ENCODE measurements around the gene MYCBPAP. TPM values are rescaled to one million over a fixed set of nuclear protein-coding genes. Genes with fewer than 3 reads are reported as not detected.

Gene MYCBPAP
- polyA plus RNA-seq, 2 of the 4 experiments (the other 2 are of a cell fraction), result 0.93 to 2.5 TPM

- Histone ChIP-seq H3K9me3 (no peaks in the 10 kb centered on the region), H3K4me2 (no peak overlapping the region), H3K27ac (peak overlapping the region in 1 of 2 experiments; percentile 54; a peak in 3 of 6 replicates), H3K4me1 (peaks cover 31% of the 10 kb centered on the region), H3K4me3 (no peak overlapping the region)
- ChIA-PET POLR2A (interaction anchor here (0.8 kb wide), 1 partner anchor 157 kb away, joined by 3 read pairs; no protein-coding TSS in a partner anchor), CTCF (interaction anchor here (0.6 to 5.0 kb wide), 43 partner anchors 8 to 666 kb away, joined by 3 to 119 read pairs (median 5); partner anchors contain the start of genes ACSF2, EPN3, LRRC59 and SPATA20)
- FAIRE-seq, result no peak
- no peak; a peak in 1 of 6 replicates for ATAC-seq
- no peak for DNase-seq (ENCODE audit: low read depth in 1 of 2, low spot score in 1 of 2)
- TF ChIP-seq CBX8 (IDR thresholded peaks at IDR 0.05) (no peak), EHF (CRISPR knock-in tag; IDR thresholded peaks at IDR 0.05) (no peak), NPAS2 (CRISPR knock-in tag; IDR thresholded peaks at IDR 0.05; ENCODE audit: borderline replicate concordance) (no peak), KDM1A (IDR thresholded peaks at IDR 0.05; ENCODE audit: low read depth) (no peak), ZSCAN20 (CRISPR knock-in tag; IDR thresholded peaks at IDR 0.05) (no peak), CHD2 (IDR thresholded peaks at IDR 0.05; ENCODE audit: low read length, partially characterized antibody) (no peak), MAFK (IDR thresholded peaks at IDR 0.05; ENCODE audit: partially characterized antibody) (no peak), HES2 (IDR thresholded peaks at IDR 0.05) (no peak), FOSL2 (IDR thresholded peaks at IDR 0.05) (no peak), FOSL2 (CRISPR knock-in tag; IDR thresholded peaks at IDR 0.05) (no peak), FOXS1 (CRISPR knock-in tag; IDR thresholded peaks at IDR 0.05) (no peak), GATA3 (IDR thresholded peaks at IDR 0.05; ENCODE audit: borderline replicate concordance) (no peak), ELK1 (IDR thresholded peaks at IDR 0.05; ENCODE audit: low read depth, low read length) (no peak), MAZ (IDR thresholded peaks at IDR 0.05; ENCODE audit: borderline replicate concordance, low read depth, low read length) (no peak), BCL3 (IDR thresholded peaks at IDR 0.05) (no peak), TP53 (CRISPR knock-in tag; IDR thresholded peaks at IDR 0.05) (no peak), RARB (CRISPR knock-in tag; IDR thresholded peaks at IDR 0.05) (no peak), BHLHE40 (IDR thresholded peaks at IDR 0.05; ENCODE audit: low read depth, low read length) (no peak), CBX2 (IDR thresholded peaks at IDR 0.05; ENCODE audit: borderline replicate concordance, low read depth) (no peak), HDAC2 (IDR thresholded peaks at IDR 0.05) (no peak)
- WGBS (ENCODE audit: missing lambda C conversion rate), result 59% methylated on average over 23 of the region's 23 CpGs
Observed at GRCh38 chr17:50482110-50482509, 26.1 kb upstream of the MYCBPAP start.

GRCh38 chr17:50482516-50482915 is 25.7 kb upstream of the MYCBPAP start:
- no peaks in the 10 kb centered on the region for H3K9me3 ChIP-seq
- WGBS (ENCODE audit: missing lambda C conversion rate), result under 1% methylated on average over 7 of the region's 7 CpGs
- H3K27ac ChIP-seq, result peak overlapping the region; percentile 65 to 85
- DNase-seq (ENCODE audit: low read depth in 1 of 2, low spot score in 1 of 2) (peak; percentile 94 to 96), ATAC-seq (peak; percentile 51 to 68), FAIRE-seq (peak; percentile 94)
- POLR2A ChIA-PET, result interaction anchor here (0.8 kb wide), 1 partner anchor 156 kb away, joined by 3 read pairs; no protein-coding TSS in a partner anchor
- TF ChIP-seq MAX (IDR thresholded peaks at IDR 0.05) (peak; percentile 78), FOSL2 (IDR thresholded peaks at IDR 0.05) (no peak), FOSL2 (CRISPR knock-in tag; IDR thresholded peaks at IDR 0.05) (peak; percentile 86), MYC (IDR thresholded peaks at IDR 0.05; ENCODE audit: borderline replicate concordance, low read length) (peak; percentile 42; the same call in 1 of the 2 replicates), SMC3 (IDR thresholded peaks at IDR 0.05) (peak; percentile 87), KDM5A (IDR thresholded peaks at IDR 0.05) (no peak), BHLHE40 (IDR thresholded peaks at IDR 0.05; ENCODE audit: low read depth, low read length) (peak; percentile 82), JUN (IDR thresholded peaks at IDR 0.05) (peak in 1 of 2 experiments; percentile 35; a peak in 1 of 5 replicates), ESRRA (IDR thresholded peaks at IDR 0.05; ENCODE audit: borderline replicate concordance, low read length) (0 out of 2 replicates have a peak, but pooled peaks have one; percentile 38), RAD21 (conservative IDR thresholded peaks at IDR 0.05 in 1 of 2, IDR thresholded peaks at IDR 0.05 in 1 of 2) (peak; percentile 97 to 98), HDAC2 (IDR thresholded peaks at IDR 0.05) (no peak), HOXA7 (CRISPR knock-in tag; IDR thresholded peaks at IDR 0.05) (no peak), EHF (CRISPR knock-in tag; IDR thresholded peaks at IDR 0.05) (no peak), CTCF (IDR thresholded peaks at IDR 0.05) (peak; percentile 96)
- peak overlapping the region; percentile 63 for H3K4me2 ChIP-seq
- peaks cover 31% of the 10 kb centered on the region for H3K4me1 ChIP-seq
- no peak overlapping the region for H3K4me3 ChIP-seq
- CTCF ChIA-PET, result interaction anchor here (0.5 to 5.0 kb wide), 53 partner anchors 10 to 666 kb away, joined by 3 to 119 read pairs (median 5); partner anchors contain the start of genes ACSF2, EPN3 and SPATA20

Data from A549 (cell line).